ENCODE results near the gene DHX36.

DHX36 gene

DNA sequence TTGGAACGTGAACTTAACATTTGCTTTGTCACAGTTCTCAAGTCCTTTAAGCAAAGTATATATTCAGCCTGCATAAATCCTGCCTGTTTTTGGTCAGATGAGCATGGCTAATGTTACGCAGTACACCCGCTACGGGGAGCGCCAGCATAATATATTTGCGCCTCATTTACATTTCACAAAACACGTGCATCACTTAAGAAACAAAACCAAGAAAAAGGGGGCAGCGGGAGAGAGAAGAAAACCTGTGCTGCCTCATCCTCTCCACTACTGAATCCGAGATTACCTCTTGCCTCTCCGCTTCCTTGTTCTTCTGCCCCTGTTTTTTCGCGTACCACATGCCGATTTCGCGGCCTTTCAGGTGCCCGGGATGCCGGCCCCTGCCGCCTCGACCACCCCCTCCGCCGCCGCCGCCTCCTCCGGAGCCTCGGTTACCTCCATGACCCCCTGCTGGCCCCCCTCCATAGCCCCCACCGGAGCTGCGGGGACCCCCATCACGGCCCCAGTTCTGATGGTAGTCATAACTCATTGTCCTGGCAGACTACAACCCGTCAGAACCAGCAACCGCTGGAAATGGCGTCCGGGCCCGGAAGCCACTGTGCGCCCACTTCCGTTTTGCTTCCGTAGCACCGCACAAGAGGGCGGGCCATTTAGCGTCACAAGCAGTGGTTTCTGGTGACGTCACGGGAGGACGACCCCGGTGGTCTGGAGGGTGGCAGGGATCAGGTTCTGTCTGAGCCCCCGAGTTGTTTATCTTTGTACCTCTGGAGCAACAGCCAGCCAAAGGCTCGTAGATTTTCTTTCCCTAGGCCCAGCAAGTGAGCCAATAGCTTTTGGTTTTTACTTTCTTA, at the start of gene DHX36:
Gene DHX36 (minus strand): TSS at position 597 of the 848 bp plus-strand sequence. CDS start 71 bp downstream, at position 526.
- TF ChIP-seq TCF12 (IDR thresholded peaks at IDR 0.05; ENCODE audit: low read depth) (no peak), ZBTB7A (IDR thresholded peaks at IDR 0.05; ENCODE audit: low read depth) (peak; percentile 96), EP300 (IDR thresholded peaks at IDR 0.05; ENCODE audit: borderline replicate concordance) (no peak), CREB1 (IDR thresholded peaks at IDR 0.05; ENCODE audit: low read depth) (peak; percentile 94), TAF1 (IDR thresholded peaks at IDR 0.05; ENCODE audit: low read depth) (peak; percentile 86), YY1 (IDR thresholded peaks at IDR 0.05; ENCODE audit: low read depth) (peak; percentile 92), EGR1 (IDR thresholded peaks at IDR 0.05) (peak; percentile 45; the same call in 1 of the 2 replicates)
- TF ChIP-seq, protein P1, sequence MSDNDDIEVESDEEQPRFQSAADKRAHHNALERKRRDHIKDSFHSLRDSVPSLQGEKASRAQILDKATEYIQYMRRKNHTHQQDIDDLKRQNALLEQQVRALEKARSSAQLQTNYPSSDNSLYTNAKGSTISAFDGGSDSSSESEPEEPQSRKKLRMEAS (IDR thresholded peaks at IDR 0.05) = peak; percentile 56; the same call in 1 of the 2 replicates

DNA sequence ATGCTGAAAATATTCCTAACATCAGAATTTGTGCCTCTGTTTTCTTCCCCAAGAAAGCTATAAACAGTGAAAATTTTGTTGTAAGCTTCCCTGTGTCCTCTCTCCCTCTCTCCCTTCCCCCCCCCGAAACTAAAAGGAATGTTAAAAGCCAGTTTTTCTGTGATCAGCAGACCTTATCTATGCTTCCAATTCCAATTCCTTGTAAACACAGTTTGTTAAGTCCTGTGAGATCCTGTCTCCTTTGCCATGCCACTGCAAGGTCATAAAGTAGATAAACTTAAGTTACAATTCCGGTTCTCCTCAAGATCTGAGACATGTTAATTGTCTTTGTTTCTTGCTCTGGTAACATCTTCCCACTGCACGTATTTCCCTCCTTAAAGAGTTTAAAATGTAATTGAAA, 42.9 kb upstream of the DHX36 start:
- TF ChIP-seq CREB1 (IDR thresholded peaks at IDR 0.05; ENCODE audit: low read depth) = no peak

DNA sequence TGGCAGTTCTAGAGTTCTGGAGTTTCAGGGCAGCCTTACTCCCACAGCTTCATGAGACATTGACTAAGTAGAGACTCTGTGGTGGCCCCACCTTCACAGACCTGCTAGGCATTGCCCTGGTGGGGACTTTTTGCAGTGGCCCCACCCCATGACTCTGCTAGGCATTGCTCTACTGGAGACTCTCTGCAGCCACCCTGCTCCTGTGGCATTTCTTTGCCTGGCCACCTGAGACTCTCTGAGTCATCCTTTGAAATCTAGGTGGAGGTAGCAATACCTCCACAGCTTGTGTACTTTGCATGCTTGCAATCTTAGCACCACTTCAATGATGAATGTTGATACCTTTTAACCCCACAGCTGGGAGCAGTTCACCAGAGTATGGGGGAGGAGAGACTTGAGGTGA, 40.6 kb upstream of the DHX36 start:
- no peak for TF ChIP-seq TCF12 (IDR thresholded peaks at IDR 0.05; ENCODE audit: low read depth)
- TF ChIP-seq CREB1 (IDR thresholded peaks at IDR 0.05; ENCODE audit: low read depth) = no peak
- TF ChIP-seq ZBTB7A (IDR thresholded peaks at IDR 0.05; ENCODE audit: low read depth) = no peak
- TF ChIP-seq EP300 (IDR thresholded peaks at IDR 0.05; ENCODE audit: borderline replicate concordance) = no peak
- TF ChIP-seq EGR1 (IDR thresholded peaks at IDR 0.05) = no peak
- no peak for TF ChIP-seq TAF1 (IDR thresholded peaks at IDR 0.05; ENCODE audit: low read depth)
- TF ChIP-seq, protein P2, sequence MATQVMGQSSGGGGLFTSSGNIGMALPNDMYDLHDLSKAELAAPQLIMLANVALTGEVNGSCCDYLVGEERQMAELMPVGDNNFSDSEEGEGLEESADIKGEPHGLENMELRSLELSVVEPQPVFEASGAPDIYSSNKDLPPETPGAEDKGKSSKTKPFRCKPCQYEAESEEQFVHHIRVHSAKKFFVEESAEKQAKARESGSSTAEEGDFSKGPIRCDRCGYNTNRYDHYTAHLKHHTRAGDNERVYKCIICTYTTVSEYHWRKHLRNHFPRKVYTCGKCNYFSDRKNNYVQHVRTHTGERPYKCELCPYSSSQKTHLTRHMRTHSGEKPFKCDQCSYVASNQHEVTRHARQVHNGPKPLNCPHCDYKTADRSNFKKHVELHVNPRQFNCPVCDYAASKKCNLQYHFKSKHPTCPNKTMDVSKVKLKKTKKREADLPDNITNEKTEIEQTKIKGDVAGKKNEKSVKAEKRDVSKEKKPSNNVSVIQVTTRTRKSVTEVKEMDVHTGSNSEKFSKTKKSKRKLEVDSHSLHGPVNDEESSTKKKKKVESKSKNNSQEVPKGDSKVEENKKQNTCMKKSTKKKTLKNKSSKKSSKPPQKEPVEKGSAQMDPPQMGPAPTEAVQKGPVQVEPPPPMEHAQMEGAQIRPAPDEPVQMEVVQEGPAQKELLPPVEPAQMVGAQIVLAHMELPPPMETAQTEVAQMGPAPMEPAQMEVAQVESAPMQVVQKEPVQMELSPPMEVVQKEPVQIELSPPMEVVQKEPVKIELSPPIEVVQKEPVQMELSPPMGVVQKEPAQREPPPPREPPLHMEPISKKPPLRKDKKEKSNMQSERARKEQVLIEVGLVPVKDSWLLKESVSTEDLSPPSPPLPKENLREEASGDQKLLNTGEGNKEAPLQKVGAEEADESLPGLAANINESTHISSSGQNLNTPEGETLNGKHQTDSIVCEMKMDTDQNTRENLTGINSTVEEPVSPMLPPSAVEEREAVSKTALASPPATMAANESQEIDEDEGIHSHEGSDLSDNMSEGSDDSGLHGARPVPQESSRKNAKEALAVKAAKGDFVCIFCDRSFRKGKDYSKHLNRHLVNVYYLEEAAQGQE (IDR thresholded peaks at IDR 0.05; ENCODE audit: low read depth) = no peak
- no peak for TF ChIP-seq TEAD4 (IDR thresholded peaks at IDR 0.05)
- no peak for TF ChIP-seq NFIC (IDR thresholded peaks at IDR 0.05)
- TF ChIP-seq YY1 (IDR thresholded peaks at IDR 0.05; ENCODE audit: low read depth) = no peak
- TF ChIP-seq USF1 (IDR thresholded peaks at IDR 0.05) = no peak
- TF ChIP-seq FOXM1 (IDR thresholded peaks at IDR 0.05; ENCODE audit: borderline replicate concordance, low read depth) = no peak
- no peak for TF ChIP-seq CEBPB (IDR thresholded peaks at IDR 0.05)
- TF ChIP-seq, protein P1 (IDR thresholded peaks at IDR 0.05) = no peak
- no peak for TF ChIP-seq RAD21 (IDR thresholded peaks at IDR 0.05; ENCODE audit: low read depth)

- TF ChIP-seq, protein P2 (IDR thresholded peaks at IDR 0.05; ENCODE audit: low read depth) = no peak
- TF ChIP-seq RAD21 (IDR thresholded peaks at IDR 0.05; ENCODE audit: low read depth) (no peak), FOXM1 (IDR thresholded peaks at IDR 0.05; ENCODE audit: borderline replicate concordance, low read depth) (no peak), NFIC (IDR thresholded peaks at IDR 0.05) (no peak), EGR1 (IDR thresholded peaks at IDR 0.05) (no peak), TCF12 (IDR thresholded peaks at IDR 0.05; ENCODE audit: low read depth) (no peak), CEBPB (IDR thresholded peaks at IDR 0.05) (no peak), YY1 (IDR thresholded peaks at IDR 0.05; ENCODE audit: low read depth) (no peak), TAF1 (IDR thresholded peaks at IDR 0.05; ENCODE audit: low read depth) (no peak), EP300 (IDR thresholded peaks at IDR 0.05; ENCODE audit: borderline replicate concordance) (no peak), TEAD4 (IDR thresholded peaks at IDR 0.05) (no peak), USF1 (IDR thresholded peaks at IDR 0.05) (no peak), ZBTB7A (IDR thresholded peaks at IDR 0.05; ENCODE audit: low read depth) (no peak)
- TF ChIP-seq, protein P1 (IDR thresholded peaks at IDR 0.05) = no peak
Measured at GRCh38 chr3:154361099-154361498, 36.8 kb upstream of the DHX36 start.

DNA sequence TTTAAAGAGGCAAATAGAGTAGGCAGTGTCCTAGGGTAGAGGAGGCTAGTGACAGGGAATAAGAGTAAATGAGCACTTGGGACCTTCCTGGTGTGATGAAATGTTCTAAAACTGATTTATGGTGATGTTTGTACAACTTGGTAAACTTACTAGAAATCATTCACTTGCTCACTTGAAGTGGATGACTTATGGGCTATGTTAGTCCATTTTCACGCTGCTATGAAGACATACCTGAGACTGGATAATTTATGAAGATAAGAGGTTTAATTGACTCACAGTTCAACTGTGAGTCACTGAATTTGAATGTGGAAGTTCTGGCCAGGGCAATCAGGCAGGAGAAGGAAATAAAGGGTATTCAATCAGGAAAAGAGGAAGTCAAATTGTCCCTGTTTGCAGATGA, 31.7 kb upstream of the DHX36 start:
- TF ChIP-seq NFIC (IDR thresholded peaks at IDR 0.05) (no peak), YY1 (IDR thresholded peaks at IDR 0.05; ENCODE audit: low read depth) (no peak), CREB1 (IDR thresholded peaks at IDR 0.05; ENCODE audit: low read depth) (no peak), ZBTB7A (IDR thresholded peaks at IDR 0.05; ENCODE audit: low read depth) (no peak), RAD21 (IDR thresholded peaks at IDR 0.05; ENCODE audit: low read depth) (no peak), EGR1 (IDR thresholded peaks at IDR 0.05) (no peak), TEAD4 (IDR thresholded peaks at IDR 0.05) (no peak), EP300 (IDR thresholded peaks at IDR 0.05; ENCODE audit: borderline replicate concordance) (no peak)

Data from Ishikawa (cell line).